ENCODE results near the gene TRAF3IP3.

The TRAF3IP3 gene

DNA sequence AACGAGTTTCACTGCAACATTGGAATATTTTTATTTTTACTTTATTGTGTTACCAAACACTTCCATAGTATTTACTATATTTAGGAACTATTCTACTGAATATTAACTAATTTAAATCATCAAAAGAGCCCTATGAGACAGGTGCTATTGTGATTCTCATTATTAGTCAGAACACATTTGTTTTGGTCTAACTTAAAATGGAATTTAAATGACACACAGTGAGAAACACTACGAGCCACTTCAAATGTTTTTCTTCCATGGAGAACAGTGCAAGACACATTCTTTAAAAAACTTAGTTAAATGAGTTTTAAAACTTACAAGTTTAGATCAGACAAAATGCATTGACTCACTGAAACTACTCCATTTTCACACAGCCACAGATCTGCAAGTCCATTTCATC is 6.6 kb upstream of the TRAF3IP3 start:
- H3K4me1 ChIP-seq (ENCODE audit: control insufficient read depth, insufficient read depth, low read length) = no peaks in the 10 kb centered on the region; the same call in 1 of the 2 replicates
- H3K27me3 ChIP-seq (ENCODE audit: control insufficient read depth, insufficient read depth, low read length) = no peaks in the 10 kb centered on the region
- 100% methylated on average over 1 of the region's 2 CpGs for WGBS (ENCODE audit: insufficient coverage, insufficient read length)
- no peak overlapping the region for H3K27ac ChIP-seq (ENCODE audit: low read length)
- H3K4me3 ChIP-seq (ENCODE audit: low read length) = no peak overlapping the region
- H3K36me3 ChIP-seq (ENCODE audit: control insufficient read depth, insufficient read depth, low read length) = no peaks in the 10 kb centered on the region
- H3K9me3 ChIP-seq (ENCODE audit: control insufficient read depth, insufficient read depth, low read length) = no peaks in the 10 kb centered on the region
- DNase-seq (ENCODE audit: low read depth, low spot score) = no peak

DNA sequence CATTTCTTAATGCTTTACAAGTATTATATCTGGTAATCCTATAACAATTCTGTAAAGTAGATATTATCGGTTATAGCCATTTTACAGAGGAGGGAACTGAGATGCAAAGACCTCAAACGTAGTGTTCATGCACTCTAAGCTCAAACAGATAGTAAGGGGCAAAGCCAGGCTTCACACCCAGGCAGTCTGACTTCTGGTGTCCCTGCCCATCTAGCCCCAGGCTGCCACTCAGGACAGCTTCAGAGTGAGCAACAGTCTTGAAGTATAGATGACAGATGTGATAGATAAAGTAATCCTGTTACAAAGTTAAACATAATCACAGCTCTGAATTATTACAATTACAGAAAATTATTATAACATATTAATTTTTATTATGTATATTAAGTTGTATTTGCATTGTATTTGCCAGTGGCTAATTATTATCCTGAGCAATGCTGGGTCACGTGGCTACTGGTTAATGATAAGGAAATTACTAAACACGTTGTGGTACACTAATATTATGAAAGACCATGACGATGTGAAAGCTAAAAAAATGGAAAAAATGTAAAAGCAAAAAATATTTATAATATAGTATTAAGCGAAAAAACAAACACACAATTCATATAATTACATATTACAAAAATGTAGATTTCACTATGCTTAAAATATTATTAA is 6.1 kb upstream of the TRAF3IP3 start:
- no peaks in the 10 kb centered on the region for H3K27me3 ChIP-seq (ENCODE audit: control insufficient read depth, insufficient read depth, low read length)
- no peak for DNase-seq (ENCODE audit: low read depth, low spot score)
- no CpG with 5 or more reads among the region's 6 CpGs for WGBS (ENCODE audit: insufficient coverage, insufficient read length)
- no peak overlapping the region for H3K27ac ChIP-seq (ENCODE audit: low read length)
- no peaks in the 10 kb centered on the region; the same call in 1 of the 2 replicates for H3K4me1 ChIP-seq (ENCODE audit: control insufficient read depth, insufficient read depth, low read length)
- H3K4me3 ChIP-seq (ENCODE audit: low read length) = no peak overlapping the region
- H3K9me3 ChIP-seq (ENCODE audit: control insufficient read depth, insufficient read depth, low read length) = no peaks in the 10 kb centered on the region
- no peaks in the 10 kb centered on the region for H3K36me3 ChIP-seq (ENCODE audit: control insufficient read depth, insufficient read depth, low read length)

DNA sequence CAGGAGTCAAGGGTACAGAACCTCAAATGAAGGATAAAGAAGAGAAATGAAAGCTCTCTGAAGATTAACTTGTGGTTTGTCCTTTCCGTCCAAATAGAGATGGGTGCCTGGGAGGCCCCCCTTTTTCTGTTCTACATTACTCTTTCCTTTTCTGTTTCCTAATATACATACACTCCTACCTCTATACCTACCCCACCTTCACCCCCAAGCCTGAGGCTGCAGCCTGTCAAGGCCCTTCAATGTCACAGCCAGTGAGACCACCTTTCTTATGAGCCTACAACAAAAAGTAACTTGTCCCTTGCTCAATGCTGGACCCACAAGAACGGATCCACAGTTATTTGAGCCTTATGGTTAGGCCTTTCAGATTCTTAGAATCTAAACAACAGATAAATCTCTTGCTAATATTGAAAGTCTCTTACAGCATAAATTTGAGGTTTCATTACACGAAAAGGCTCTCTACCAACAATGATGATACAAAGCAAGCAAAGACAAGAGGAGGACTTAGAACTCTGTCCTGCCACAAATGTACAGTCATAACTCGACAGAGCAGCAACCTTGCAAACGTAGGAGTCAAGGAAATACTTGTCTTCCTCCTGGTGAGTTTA is 4.1 kb upstream of the TRAF3IP3 start:
- Histone ChIP-seq H3K27ac (ENCODE audit: low read length) (no peak overlapping the region), H3K9me3 (ENCODE audit: control insufficient read depth, insufficient read depth, low read length) (no peaks in the 10 kb centered on the region), H3K4me1 (ENCODE audit: control insufficient read depth, insufficient read depth, low read length) (no peaks in the 10 kb centered on the region; the same call in 1 of the 2 replicates), H3K27me3 (ENCODE audit: control insufficient read depth, insufficient read depth, low read length) (no peaks in the 10 kb centered on the region), H3K36me3 (ENCODE audit: control insufficient read depth, insufficient read depth, low read length) (no peaks in the 10 kb centered on the region), H3K4me3 (ENCODE audit: low read length) (no peak overlapping the region)
- WGBS (ENCODE audit: insufficient coverage, insufficient read length) = no CpG with 5 or more reads among the region's 5 CpGs
- DNase-seq (ENCODE audit: low read depth, low spot score) = no peak

DNA sequence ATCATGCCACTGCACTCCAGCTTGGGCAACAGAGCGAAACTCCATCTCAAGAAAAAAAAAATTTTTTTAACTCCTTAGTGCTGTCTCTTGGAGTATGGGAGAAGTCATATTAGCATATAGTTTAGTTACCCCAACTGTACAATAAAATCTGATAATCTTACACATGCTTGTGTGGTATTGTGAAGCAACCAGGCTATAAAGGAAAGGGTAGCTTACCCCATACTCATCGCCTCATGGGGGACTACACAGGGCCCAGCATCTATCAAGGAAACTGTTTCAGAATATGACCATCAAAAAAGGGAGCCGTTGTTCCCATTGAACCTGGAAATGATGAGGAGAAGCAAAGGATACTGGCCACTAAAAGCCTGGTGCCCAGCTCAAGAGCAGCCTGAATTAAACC is 3.0 kb upstream of the TRAF3IP3 start:
- Histone ChIP-seq H3K27me3 (ENCODE audit: control insufficient read depth, insufficient read depth, low read length) (no peaks in the 10 kb centered on the region), H3K36me3 (ENCODE audit: control insufficient read depth, insufficient read depth, low read length) (no peaks in the 10 kb centered on the region), H3K27ac (ENCODE audit: low read length) (no peak overlapping the region), H3K9me3 (ENCODE audit: control insufficient read depth, insufficient read depth, low read length) (no peaks in the 10 kb centered on the region), H3K4me1 (ENCODE audit: control insufficient read depth, insufficient read depth, low read length) (no peaks in the 10 kb centered on the region), H3K4me3 (ENCODE audit: low read length) (no peak overlapping the region)
- DNase-seq (ENCODE audit: low read depth, low spot score) = no peak
- no CpG with 5 or more reads among the region's 3 CpGs for WGBS (ENCODE audit: insufficient coverage, insufficient read length)

DNA sequence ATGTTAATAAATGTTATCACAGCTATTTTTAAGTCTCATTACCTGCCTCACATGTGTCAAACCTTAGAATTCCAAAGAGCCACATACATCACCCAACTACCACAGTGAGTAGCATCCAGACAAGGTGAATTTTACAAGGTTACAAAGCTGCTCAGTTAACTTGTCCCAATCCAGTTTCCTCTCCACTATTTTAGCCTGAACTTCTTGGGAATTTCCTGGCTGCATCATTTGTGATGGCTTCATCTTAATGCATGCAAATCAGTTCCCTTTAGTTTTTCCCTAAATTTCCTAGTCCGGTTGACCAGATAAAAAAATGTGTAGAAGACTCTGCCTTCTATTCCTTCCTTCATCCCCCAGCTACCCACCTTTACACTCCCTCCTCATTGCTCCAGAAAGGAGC is 597 bp upstream of the TRAF3IP3 start:
- no peaks in the 10 kb centered on the region for H3K27me3 ChIP-seq (ENCODE audit: control insufficient read depth, insufficient read depth, low read length)
- H3K4me3 ChIP-seq (ENCODE audit: low read length) = no peak overlapping the region
- DNase-seq (ENCODE audit: low read depth, low spot score) = no peak
- no peaks in the 10 kb centered on the region for H3K4me1 ChIP-seq (ENCODE audit: control insufficient read depth, insufficient read depth, low read length)
- no peak overlapping the region for H3K27ac ChIP-seq (ENCODE audit: low read length)
- no peaks in the 10 kb centered on the region for H3K36me3 ChIP-seq (ENCODE audit: control insufficient read depth, insufficient read depth, low read length)
- no CpG with 5 or more reads among the region's 1 CpG for WGBS (ENCODE audit: insufficient coverage, insufficient read length)
- no peaks in the 10 kb centered on the region for H3K9me3 ChIP-seq (ENCODE audit: control insufficient read depth, insufficient read depth, low read length)

DNA sequence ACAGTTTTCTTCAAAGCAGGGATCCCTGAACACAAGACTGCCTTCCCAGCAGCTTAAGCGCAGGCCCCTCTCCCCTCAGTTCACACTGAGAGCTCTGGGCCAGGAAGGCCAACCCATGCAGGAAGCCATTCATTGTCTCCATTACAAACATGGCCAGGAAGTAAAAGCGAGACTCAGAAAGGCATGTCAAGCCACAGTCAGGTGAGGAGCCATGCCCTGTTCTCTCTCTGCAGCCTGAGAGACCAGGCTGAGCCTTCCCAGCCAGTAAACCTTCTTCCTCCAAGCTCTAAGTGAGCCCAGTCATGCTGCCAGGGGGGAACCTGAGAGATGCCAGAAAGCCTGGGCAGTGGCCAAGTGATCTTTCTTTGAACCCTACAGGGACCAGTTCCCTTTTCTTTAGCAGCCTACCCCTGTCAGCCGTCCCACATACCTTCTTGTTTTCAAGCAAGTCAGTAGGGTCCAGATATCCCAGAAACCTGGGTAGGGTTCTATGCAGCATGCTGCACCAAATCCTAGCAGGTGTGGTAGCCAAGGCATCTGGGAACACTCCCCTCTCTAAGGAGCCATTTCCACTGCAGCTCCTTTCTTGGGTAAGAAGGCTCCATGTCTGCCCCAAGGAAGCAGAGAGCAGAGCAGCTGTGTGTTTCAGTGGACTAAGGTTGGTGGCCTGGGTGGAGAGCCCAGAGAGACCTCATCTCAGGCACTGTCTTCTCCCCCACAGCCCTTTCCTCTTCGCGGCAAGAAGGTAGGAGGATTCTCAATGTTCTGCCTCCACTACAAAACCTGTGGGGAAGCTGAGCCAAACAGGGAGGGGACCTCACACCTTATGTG is 977 bp downstream of the TRAF3IP3 start:
- no peaks in the 10 kb centered on the region for H3K27me3 ChIP-seq (ENCODE audit: control insufficient read depth, insufficient read depth, low read length)
- H3K27ac ChIP-seq (ENCODE audit: low read length) = no peak overlapping the region
- no peak for DNase-seq (ENCODE audit: low read depth, low spot score)
- H3K36me3 ChIP-seq (ENCODE audit: control insufficient read depth, insufficient read depth, low read length) = no peaks in the 10 kb centered on the region
- H3K4me3 ChIP-seq (ENCODE audit: low read length) = no peak overlapping the region
- no CpG with 5 or more reads among the region's 5 CpGs for WGBS (ENCODE audit: insufficient coverage, insufficient read length)
- H3K9me3 ChIP-seq (ENCODE audit: control insufficient read depth, insufficient read depth, low read length) = no peaks in the 10 kb centered on the region
- no peaks in the 10 kb centered on the region for H3K4me1 ChIP-seq (ENCODE audit: control insufficient read depth, insufficient read depth, low read length)

DNA sequence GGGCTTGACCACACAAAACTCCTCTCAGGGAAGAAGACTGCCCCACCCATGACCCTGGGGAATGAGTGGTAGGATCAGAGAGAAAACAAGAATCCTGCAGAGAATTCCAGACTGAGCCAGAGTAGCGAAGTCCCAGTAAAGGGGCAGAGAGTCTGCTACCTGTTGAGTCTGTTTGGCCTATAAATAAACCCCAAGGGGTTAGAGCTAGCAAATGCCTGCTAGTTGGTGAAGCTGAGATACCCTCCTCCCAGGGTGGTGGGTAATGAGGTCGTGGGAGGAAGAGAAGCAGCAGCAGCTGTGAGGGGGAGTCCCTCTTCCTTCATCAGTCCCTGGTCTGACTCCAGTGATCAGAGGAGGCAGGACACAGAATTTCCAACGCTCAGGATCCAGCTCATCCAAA is 2.5 kb downstream of the TRAF3IP3 start:
- no peaks in the 10 kb centered on the region for H3K36me3 ChIP-seq (ENCODE audit: control insufficient read depth, insufficient read depth, low read length)
- no CpG with 5 or more reads among the region's 3 CpGs for WGBS (ENCODE audit: insufficient coverage, insufficient read length)
- no peaks in the 10 kb centered on the region for H3K27me3 ChIP-seq (ENCODE audit: control insufficient read depth, insufficient read depth, low read length)
- H3K4me1 ChIP-seq (ENCODE audit: control insufficient read depth, insufficient read depth, low read length) = no peaks in the 10 kb centered on the region
- no peak for DNase-seq (ENCODE audit: low read depth, low spot score)
- no peak overlapping the region for H3K4me3 ChIP-seq (ENCODE audit: low read length)
- no peaks in the 10 kb centered on the region for H3K9me3 ChIP-seq (ENCODE audit: control insufficient read depth, insufficient read depth, low read length)
- H3K27ac ChIP-seq (ENCODE audit: low read length) = no peak overlapping the region

DNA sequence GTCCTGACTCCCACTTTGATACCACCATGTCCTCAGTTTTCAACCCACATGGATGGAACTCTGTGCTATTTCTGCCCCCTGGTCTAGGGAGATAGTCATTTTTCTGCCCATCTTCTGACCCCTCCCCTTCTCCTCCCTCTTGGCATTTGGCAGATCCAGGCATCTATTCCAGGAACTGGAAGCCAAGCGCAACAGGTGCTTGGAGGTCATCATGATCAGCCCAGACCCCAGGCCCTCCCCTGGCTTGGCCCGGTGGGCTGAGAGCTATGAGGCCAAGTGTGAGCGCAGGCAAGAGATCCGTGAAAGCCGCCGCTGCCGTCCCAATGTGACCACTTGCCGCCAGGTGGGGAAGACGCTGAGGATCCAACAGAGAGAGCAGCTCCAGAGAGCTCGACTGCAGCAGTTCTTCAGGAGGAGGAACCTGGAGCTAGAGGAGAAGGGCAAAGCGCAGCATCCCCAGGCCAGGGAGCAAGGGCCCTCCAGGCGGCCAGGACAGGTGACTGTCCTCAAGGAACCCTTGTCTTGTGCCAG is 4.0 kb downstream of the TRAF3IP3 start:
- Histone ChIP-seq H3K9me3 (ENCODE audit: control insufficient read depth, insufficient read depth, low read length) (no peaks in the 10 kb centered on the region), H3K27ac (ENCODE audit: low read length) (no peak overlapping the region), H3K36me3 (ENCODE audit: control insufficient read depth, insufficient read depth, low read length) (no peaks in the 10 kb centered on the region), H3K4me3 (ENCODE audit: low read length) (no peak overlapping the region), H3K27me3 (ENCODE audit: control insufficient read depth, insufficient read depth, low read length) (no peaks in the 10 kb centered on the region), H3K4me1 (ENCODE audit: control insufficient read depth, insufficient read depth, low read length) (no peaks in the 10 kb centered on the region)
- DNase-seq (ENCODE audit: low read depth, low spot score) = no peak
- WGBS (ENCODE audit: insufficient coverage, insufficient read length) = no CpG with 5 or more reads among the region's 12 CpGs

DNA sequence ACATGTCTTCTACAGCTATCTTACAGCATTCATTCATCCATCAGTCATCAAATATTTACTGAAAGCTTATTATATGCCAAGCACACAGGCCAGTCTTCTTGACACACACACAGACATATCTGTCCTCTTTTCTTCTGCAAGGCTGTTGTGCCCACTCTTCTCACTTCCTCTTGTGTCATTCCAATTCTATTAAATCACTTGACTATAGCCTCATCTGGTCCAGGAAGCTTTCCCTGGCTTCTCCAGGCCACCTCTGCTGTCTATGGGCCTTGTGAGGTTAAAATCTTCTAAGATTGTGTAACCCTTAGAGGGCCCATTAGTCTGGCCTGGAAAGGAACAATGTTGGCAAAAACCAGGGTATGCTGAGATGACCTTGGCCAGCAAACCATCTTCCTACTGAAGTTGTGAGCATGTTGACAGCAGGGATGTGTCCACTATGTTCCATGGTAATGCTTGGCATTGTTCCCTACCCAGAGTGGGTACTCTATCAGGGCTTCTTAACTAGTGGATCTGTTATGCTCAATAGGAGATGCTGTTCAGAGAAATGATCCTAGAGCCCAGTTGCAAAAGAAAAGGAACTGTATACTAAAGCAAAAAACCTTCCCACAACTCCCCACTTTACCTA is 5.3 kb downstream of the TRAF3IP3 start:
- Histone ChIP-seq H3K4me1 (ENCODE audit: control insufficient read depth, insufficient read depth, low read length) (no peaks in the 10 kb centered on the region), H3K27ac (ENCODE audit: low read length) (no peak overlapping the region), H3K36me3 (ENCODE audit: control insufficient read depth, insufficient read depth, low read length) (no peaks in the 10 kb centered on the region), H3K27me3 (ENCODE audit: control insufficient read depth, insufficient read depth, low read length) (no peaks in the 10 kb centered on the region), H3K4me3 (ENCODE audit: low read length) (no peak overlapping the region), H3K9me3 (ENCODE audit: control insufficient read depth, insufficient read depth, low read length) (no peaks in the 10 kb centered on the region)
- DNase-seq (ENCODE audit: low read depth, low spot score) = no peak

DNA sequence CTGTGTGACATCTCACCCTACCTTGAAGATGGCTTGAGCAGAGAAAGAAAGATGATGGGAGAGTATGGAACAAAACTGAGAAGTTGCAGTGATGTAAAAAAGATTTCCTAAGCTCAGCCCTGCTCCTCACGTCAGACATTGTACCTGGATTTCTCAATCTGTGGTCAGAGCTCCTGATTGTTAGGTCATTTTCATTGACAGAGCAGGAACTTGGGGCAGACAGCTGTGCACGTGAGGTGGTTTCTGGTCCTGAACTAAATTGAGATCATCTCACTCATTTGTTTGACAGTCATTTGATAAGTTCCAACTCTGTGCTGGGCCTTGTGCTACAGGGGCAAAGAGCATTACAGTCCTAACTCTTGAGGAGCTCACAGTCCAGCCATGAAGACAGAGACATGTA is 10.2 kb downstream of the TRAF3IP3 start:
- no peaks in the 10 kb centered on the region for H3K27me3 ChIP-seq (ENCODE audit: control insufficient read depth, insufficient read depth, low read length)
- H3K36me3 ChIP-seq (ENCODE audit: control insufficient read depth, insufficient read depth, low read length) = no peaks in the 10 kb centered on the region
- no peak overlapping the region for H3K27ac ChIP-seq (ENCODE audit: low read length)
- DNase-seq (ENCODE audit: low read depth, low spot score) = no peak
- H3K4me1 ChIP-seq (ENCODE audit: control insufficient read depth, insufficient read depth, low read length) = no peaks in the 10 kb centered on the region
- H3K4me3 ChIP-seq (ENCODE audit: low read length) = no peak overlapping the region
- no CpG with 5 or more reads among the region's 2 CpGs for WGBS (ENCODE audit: insufficient coverage, insufficient read length)
- no peaks in the 10 kb centered on the region for H3K9me3 ChIP-seq (ENCODE audit: control insufficient read depth, insufficient read depth, low read length)
